Measurements from ENCODE around the gene ATP1B4.

The ATP1B4 gene

DNA sequence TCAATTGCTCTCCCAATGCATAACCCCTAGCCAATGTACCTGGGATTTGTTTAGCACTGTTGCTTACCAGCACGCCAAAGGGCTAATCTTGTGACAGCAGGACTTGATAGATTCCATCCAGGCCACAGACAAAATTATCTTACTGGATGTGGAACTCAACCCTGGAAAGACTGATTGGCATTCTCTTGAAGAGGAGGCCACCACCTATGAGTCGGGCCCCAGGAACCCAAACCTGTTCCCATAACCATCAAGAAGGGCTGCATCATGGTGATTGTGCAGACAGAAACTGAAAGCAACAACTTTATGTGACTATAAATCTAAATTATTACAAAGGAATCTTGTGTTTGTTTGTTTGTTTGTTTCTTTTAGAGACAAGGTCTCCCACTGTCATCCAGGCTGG lies 30.8 kb upstream of the ATP1B4 start:
- Histone ChIP-seq H3K56ac (ENCODE audit: low read length) (no peak overlapping the region), H4K5ac (ENCODE audit: low read length) (no peak overlapping the region), H3K36me3 (ENCODE audit: control insufficient read depth, insufficient read depth, low read length) (no peaks in the 10 kb centered on the region), H3K4ac (ENCODE audit: low read depth, low read length) (no peak overlapping the region), H2AK5ac (ENCODE audit: low read length) (no peak overlapping the region), H3K18ac (ENCODE audit: low read length) (no peak overlapping the region), H3K4me1 (ENCODE audit: control insufficient read depth, low read depth, low read length) (no peaks in the 10 kb centered on the region), H3K9ac (ENCODE audit: low read length) (no peak overlapping the region), H3K4me2 (ENCODE audit: low read length) (no peak overlapping the region), H3K23ac (ENCODE audit: low read length) (no peak overlapping the region), H2BK15ac (replicated peaks; ENCODE audit: low read depth) (no peak overlapping the region), H3K4me3 (ENCODE audit: low read length) (no peak overlapping the region), H4K8ac (ENCODE audit: low read depth, low read length) (no peak overlapping the region), H3K79me2 (ENCODE audit: control insufficient read depth, insufficient read depth, low read length) (no peaks in the 10 kb centered on the region), H3K27me3 (ENCODE audit: insufficient read depth, low read length, poor library complexity) (no peaks in the 10 kb centered on the region), H2BK120ac (ENCODE audit: low read depth, low read length) (no peak overlapping the region), H3K79me1 (ENCODE audit: low read length) (no peaks in the 10 kb centered on the region), H2BK5ac (ENCODE audit: low read length) (no peak overlapping the region), H3K27ac (ENCODE audit: low read depth, low read length) (no peak overlapping the region)
- DNase-seq: peak; percentile 29
- WGBS (ENCODE audit: extremely low coverage, insufficient coverage, low lambda C conversion rate): no CpG with 5 or more reads among the region's 2 CpGs

DNA sequence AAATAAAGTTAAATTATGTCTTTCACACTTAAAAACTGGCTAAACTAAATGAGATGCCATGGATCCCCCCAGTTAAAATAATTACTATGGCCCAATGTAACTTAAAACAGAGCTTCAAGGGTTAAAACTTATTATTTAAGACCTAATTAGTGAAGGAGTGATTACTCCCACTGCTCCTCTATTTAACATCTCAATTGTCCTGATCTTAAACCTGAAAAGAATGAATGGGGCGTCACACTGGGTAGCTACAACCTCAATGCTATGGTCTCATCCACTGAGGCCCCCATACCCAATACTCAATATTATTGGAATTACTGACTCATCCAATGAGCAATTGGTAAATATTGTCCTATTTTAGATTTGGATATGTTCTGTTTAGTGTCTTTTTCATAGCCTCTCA lies 29.5 kb upstream of the ATP1B4 start:
- WGBS (ENCODE audit: extremely low coverage, insufficient coverage, low lambda C conversion rate): no CpG with 5 or more reads among the region's 1 CpG
- no peaks in the 10 kb centered on the region for H3K36me3 ChIP-seq (ENCODE audit: control insufficient read depth, insufficient read depth, low read length)
- H3K4me2 ChIP-seq (ENCODE audit: low read length): no peak overlapping the region

DNA sequence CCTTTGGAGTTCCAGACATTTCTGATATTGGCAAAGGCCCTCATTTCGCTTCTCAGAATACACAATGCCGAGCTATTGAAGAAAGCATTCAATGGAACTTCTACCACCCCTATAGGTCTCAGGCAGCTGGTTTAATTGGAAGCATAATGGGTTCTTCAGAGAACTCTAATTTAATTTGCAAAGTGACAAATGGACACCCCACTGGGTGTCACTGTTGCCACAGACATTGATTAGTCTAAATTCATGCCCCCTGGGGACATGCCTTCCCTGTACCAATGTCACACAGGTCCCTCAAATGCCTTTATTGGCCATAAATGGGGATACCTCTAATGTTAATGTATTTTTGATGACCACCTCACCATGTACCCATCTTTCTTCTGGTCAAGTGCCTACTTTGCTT lies 27.7 kb upstream of the ATP1B4 start:
- Histone ChIP-seq H3K23ac (ENCODE audit: low read length) (no peak overlapping the region), H3K4me3 (ENCODE audit: low read length) (no peak overlapping the region), H2AK5ac (ENCODE audit: low read length) (no peak overlapping the region), H3K27ac (ENCODE audit: low read depth, low read length) (no peak overlapping the region), H3K79me1 (ENCODE audit: low read length) (no peaks in the 10 kb centered on the region), H3K9ac (ENCODE audit: low read length) (no peak overlapping the region), H4K5ac (ENCODE audit: low read length) (no peak overlapping the region), H3K4ac (ENCODE audit: low read depth, low read length) (no peak overlapping the region), H2BK5ac (ENCODE audit: low read length) (no peak overlapping the region), H3K56ac (ENCODE audit: low read length) (peak overlapping the region; percentile 42), H4K8ac (ENCODE audit: low read depth, low read length) (no peak overlapping the region), H2BK15ac (replicated peaks; ENCODE audit: low read depth) (no peak overlapping the region), H3K18ac (ENCODE audit: low read length) (no peak overlapping the region), H3K79me2 (ENCODE audit: control insufficient read depth, insufficient read depth, low read length) (no peaks in the 10 kb centered on the region), H3K4me1 (ENCODE audit: control insufficient read depth, low read depth, low read length) (no peaks in the 10 kb centered on the region), H3K4me2 (ENCODE audit: low read length) (no peak overlapping the region), H2BK120ac (ENCODE audit: low read depth, low read length) (no peak overlapping the region), H3K36me3 (ENCODE audit: control insufficient read depth, insufficient read depth, low read length) (no peaks in the 10 kb centered on the region), H3K27me3 (ENCODE audit: insufficient read depth, low read length, poor library complexity) (no peaks in the 10 kb centered on the region)
- DNase-seq: peak; percentile 64
- WGBS (ENCODE audit: extremely low coverage, insufficient coverage, low lambda C conversion rate): no CpG with 5 or more reads among the region's 2 CpGs

More for the DNA sequence above, 29.5 kb upstream of the ATP1B4 start:
- Histone ChIP-seq H2BK5ac (ENCODE audit: low read length) (no peak overlapping the region), H3K79me1 (ENCODE audit: low read length) (no peaks in the 10 kb centered on the region), H3K18ac (ENCODE audit: low read length) (no peak overlapping the region), H3K79me2 (ENCODE audit: control insufficient read depth, insufficient read depth, low read length) (no peaks in the 10 kb centered on the region), H3K4me3 (ENCODE audit: low read length) (no peak overlapping the region), H2BK120ac (ENCODE audit: low read depth, low read length) (no peak overlapping the region), H2AK5ac (ENCODE audit: low read length) (no peak overlapping the region), H3K4me1 (ENCODE audit: control insufficient read depth, low read depth, low read length) (no peaks in the 10 kb centered on the region), H3K27me3 (ENCODE audit: insufficient read depth, low read length, poor library complexity) (no peaks in the 10 kb centered on the region), H3K9ac (ENCODE audit: low read length) (no peak overlapping the region), H3K56ac (ENCODE audit: low read length) (no peak overlapping the region), H4K8ac (ENCODE audit: low read depth, low read length) (no peak overlapping the region), H2BK15ac (replicated peaks; ENCODE audit: low read depth) (no peak overlapping the region), H3K27ac (ENCODE audit: low read depth, low read length) (no peak overlapping the region), H4K5ac (ENCODE audit: low read length) (no peak overlapping the region), H3K4ac (ENCODE audit: low read depth, low read length) (no peak overlapping the region), H3K23ac (ENCODE audit: low read length) (no peak overlapping the region)
- DNase-seq: no peak

DNA sequence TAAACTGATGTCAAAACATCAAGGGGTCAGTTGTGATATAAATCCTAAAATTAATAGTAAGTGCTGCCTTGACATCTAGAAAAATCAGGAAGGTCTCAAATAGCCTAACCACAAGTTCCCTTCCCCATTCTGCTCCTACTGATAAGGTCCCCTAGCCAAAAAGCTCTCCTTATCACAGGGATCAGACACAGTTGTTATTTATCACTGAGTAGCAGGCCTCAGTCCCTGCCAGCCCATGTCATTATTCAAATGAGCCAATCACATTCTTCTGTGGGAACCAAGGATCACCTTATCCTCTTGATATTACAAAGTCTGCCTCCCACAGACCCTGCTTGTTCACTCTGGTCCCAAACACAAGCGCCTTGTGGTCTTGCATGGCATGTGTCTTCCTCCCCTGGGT lies 27.3 kb upstream of the ATP1B4 start:
- peak overlapping the region; percentile 42 for H3K56ac ChIP-seq (ENCODE audit: low read length)

DNA sequence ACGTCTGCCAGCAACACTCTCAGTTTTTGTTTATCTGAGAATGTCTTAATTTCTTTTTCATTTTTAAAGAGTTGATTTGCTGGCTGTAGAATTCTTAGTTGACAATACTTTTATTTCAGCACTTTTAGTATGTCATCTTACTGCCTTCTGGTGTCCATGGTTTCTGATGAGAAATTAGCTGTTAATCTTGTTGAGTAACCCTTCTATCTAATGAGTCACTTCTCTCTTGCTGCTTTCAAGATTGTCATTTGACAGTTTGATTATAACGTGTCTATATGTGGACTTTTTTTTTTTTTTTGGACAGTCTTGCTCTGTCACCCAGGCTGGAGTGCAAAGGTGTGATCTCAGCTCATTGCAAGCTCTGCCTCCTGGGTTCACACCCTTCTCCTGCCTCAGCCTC lies 26.6 kb upstream of the ATP1B4 start:
- Histone ChIP-seq H3K4ac (ENCODE audit: low read depth, low read length) (no peak overlapping the region), H3K56ac (ENCODE audit: low read length) (no peak overlapping the region), H3K79me1 (ENCODE audit: low read length) (no peaks in the 10 kb centered on the region), H3K79me2 (ENCODE audit: control insufficient read depth, insufficient read depth, low read length) (no peaks in the 10 kb centered on the region), H3K27me3 (ENCODE audit: insufficient read depth, low read length, poor library complexity) (no peaks in the 10 kb centered on the region), H3K9ac (ENCODE audit: low read length) (no peak overlapping the region), H2AK5ac (ENCODE audit: low read length) (no peak overlapping the region), H3K4me2 (ENCODE audit: low read length) (no peak overlapping the region), H3K4me1 (ENCODE audit: control insufficient read depth, low read depth, low read length) (no peaks in the 10 kb centered on the region), H3K18ac (ENCODE audit: low read length) (no peak overlapping the region), H3K27ac (ENCODE audit: low read depth, low read length) (no peak overlapping the region), H3K36me3 (ENCODE audit: control insufficient read depth, insufficient read depth, low read length) (no peaks in the 10 kb centered on the region), H3K23ac (ENCODE audit: low read length) (no peak overlapping the region), H2BK15ac (replicated peaks; ENCODE audit: low read depth) (no peak overlapping the region), H4K8ac (ENCODE audit: low read depth, low read length) (no peak overlapping the region), H3K4me3 (ENCODE audit: low read length) (no peak overlapping the region), H2BK5ac (ENCODE audit: low read length) (no peak overlapping the region), H4K5ac (ENCODE audit: low read length) (no peak overlapping the region), H2BK120ac (ENCODE audit: low read depth, low read length) (no peak overlapping the region)
- no CpG with 5 or more reads among the region's 2 CpGs for WGBS (ENCODE audit: extremely low coverage, insufficient coverage, low lambda C conversion rate)
- no peak for DNase-seq

More for the DNA sequence above, 27.3 kb upstream of the ATP1B4 start:
- Histone ChIP-seq H3K27ac (ENCODE audit: low read depth, low read length) (no peak overlapping the region), H4K8ac (ENCODE audit: low read depth, low read length) (no peak overlapping the region), H3K23ac (ENCODE audit: low read length) (no peak overlapping the region), H3K9ac (ENCODE audit: low read length) (no peak overlapping the region), H3K27me3 (ENCODE audit: insufficient read depth, low read length, poor library complexity) (no peaks in the 10 kb centered on the region), H3K79me2 (ENCODE audit: control insufficient read depth, insufficient read depth, low read length) (no peaks in the 10 kb centered on the region), H3K36me3 (ENCODE audit: control insufficient read depth, insufficient read depth, low read length) (no peaks in the 10 kb centered on the region), H3K4ac (ENCODE audit: low read depth, low read length) (no peak overlapping the region), H2BK15ac (replicated peaks; ENCODE audit: low read depth) (no peak overlapping the region), H2AK5ac (ENCODE audit: low read length) (no peak overlapping the region), H3K4me2 (ENCODE audit: low read length) (no peak overlapping the region), H3K79me1 (ENCODE audit: low read length) (no peaks in the 10 kb centered on the region), H3K4me1 (ENCODE audit: control insufficient read depth, low read depth, low read length) (no peaks in the 10 kb centered on the region), H3K18ac (ENCODE audit: low read length) (no peak overlapping the region), H2BK120ac (ENCODE audit: low read depth, low read length) (no peak overlapping the region), H2BK5ac (ENCODE audit: low read length) (no peak overlapping the region), H4K5ac (ENCODE audit: low read length) (no peak overlapping the region), H3K4me3 (ENCODE audit: low read length) (no peak overlapping the region)
- WGBS (ENCODE audit: extremely low coverage, insufficient coverage, low lambda C conversion rate): no CpG with 5 or more reads among the region's 1 CpG
- DNase-seq: peak; percentile 61

DNA sequence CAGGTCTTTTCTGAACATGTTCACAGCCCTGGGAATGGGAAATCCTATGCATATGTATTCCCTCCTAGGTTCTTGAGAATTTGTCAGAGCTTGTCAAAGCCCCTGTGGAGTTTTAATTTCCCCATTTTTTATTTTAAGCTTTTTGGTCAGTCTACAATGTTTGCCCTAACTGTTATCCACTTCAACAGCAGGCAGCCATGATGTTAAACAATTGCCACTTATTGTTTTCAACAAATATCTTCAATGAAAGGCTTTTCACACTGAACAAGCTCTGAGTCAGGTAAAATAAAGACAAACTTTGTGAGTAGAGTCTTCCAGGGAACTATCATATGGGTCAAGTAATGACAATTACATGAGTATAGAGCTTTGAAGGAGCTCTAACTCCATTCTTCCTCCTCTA lies 25.0 kb upstream of the ATP1B4 start:
- no peak overlapping the region for H3K56ac ChIP-seq (ENCODE audit: low read length)
- DNase-seq: no peak
- H3K23ac ChIP-seq (ENCODE audit: low read length): no peak overlapping the region
- no peaks in the 10 kb centered on the region for H3K79me2 ChIP-seq (ENCODE audit: control insufficient read depth, insufficient read depth, low read length)
- no peak overlapping the region for H4K5ac ChIP-seq (ENCODE audit: low read length)
- no peak overlapping the region for H3K4me3 ChIP-seq (ENCODE audit: low read length)
- H2BK120ac ChIP-seq (ENCODE audit: low read depth, low read length): no peak overlapping the region
- no peak overlapping the region for H2BK5ac ChIP-seq (ENCODE audit: low read length)
- H3K9ac ChIP-seq (ENCODE audit: low read length): no peak overlapping the region
- no peak overlapping the region for H3K4me2 ChIP-seq (ENCODE audit: low read length)
- no peak overlapping the region for H3K18ac ChIP-seq (ENCODE audit: low read length)
- H2AK5ac ChIP-seq (ENCODE audit: low read length): no peak overlapping the region
- no peaks in the 10 kb centered on the region for H3K79me1 ChIP-seq (ENCODE audit: low read length)
- no peaks in the 10 kb centered on the region for H3K27me3 ChIP-seq (ENCODE audit: insufficient read depth, low read length, poor library complexity)
- H4K8ac ChIP-seq (ENCODE audit: low read depth, low read length): no peak overlapping the region
- no peak overlapping the region for H3K4ac ChIP-seq (ENCODE audit: low read depth, low read length)
- no peaks in the 10 kb centered on the region for H3K36me3 ChIP-seq (ENCODE audit: control insufficient read depth, insufficient read depth, low read length)
- no peak overlapping the region for H3K27ac ChIP-seq (ENCODE audit: low read depth, low read length)
- no peak overlapping the region for H2BK15ac ChIP-seq (replicated peaks; ENCODE audit: low read depth)
- no peaks in the 10 kb centered on the region for H3K4me1 ChIP-seq (ENCODE audit: control insufficient read depth, low read depth, low read length)

Measured in mesendoderm (in vitro differentiated cells).